ENCODE measurements around the gene DGKQ. TPM values are rescaled to one million over a fixed set of nuclear protein-coding genes. Genes with fewer than 3 reads are reported as not detected.

DGKQ gene
- total RNA-seq, 1 experiment from 2014 or later = 15.9 TPM

GRCh38 chr4:915595-915994 lies 57.8 kb downstream of the DGKQ start:
- Mint-ChIP-seq H3K27me3 (ENCODE audit: insufficient read depth, unreplicated experiment) (no peaks in the 10 kb centered on the region), H3K4me3 (ENCODE audit: unreplicated experiment) (no peak overlapping the region), H3K9me3 (ENCODE audit: unreplicated experiment) (no peaks in the 10 kb centered on the region), H3K4me1 (ENCODE audit: insufficient read depth, unreplicated experiment) (peaks cover 7% of the 10 kb centered on the region), H3K36me3 (ENCODE audit: insufficient read depth, unreplicated experiment) (peaks cover 4% of the 10 kb centered on the region), H3K27ac (ENCODE audit: low read depth, unreplicated experiment) (no peak overlapping the region)
- ChIA-PET CTCF (no interaction called here), POLR2A (no interaction called here)
- no TSS peak for BruUV-seq (replicated peaks)
- no peak for DNase-seq (ENCODE audit: unreplicated experiment)
- TF ChIP-seq CTCF (IDR thresholded peaks at IDR 0.05; ENCODE audit: unreplicated experiment) = no peak
- intact Hi-C loops (cut with micrococcal nuclease) = no loop called here

GRCh38 chr4:915041-915474 lies 58.3 kb downstream of the DGKQ start:
- CTCF ChIA-PET = interaction anchor here (0.7 kb wide), 1 partner anchor 76 kb away, joined by 3 read pairs; no protein-coding TSS in a partner anchor
- intact Hi-C loops (cut with micrococcal nuclease) = no loop called here
- Mint-ChIP-seq H3K4me3 (ENCODE audit: unreplicated experiment) (no peak overlapping the region), H3K9me3 (ENCODE audit: unreplicated experiment) (no peaks in the 10 kb centered on the region), H3K36me3 (ENCODE audit: insufficient read depth, unreplicated experiment) (peaks cover 9% of the 10 kb centered on the region), H3K27me3 (ENCODE audit: insufficient read depth, unreplicated experiment) (no peaks in the 10 kb centered on the region), H3K27ac (ENCODE audit: low read depth, unreplicated experiment) (no peak overlapping the region), H3K4me1 (ENCODE audit: insufficient read depth, unreplicated experiment) (peaks cover 6% of the 10 kb centered on the region)
- DNase-seq (ENCODE audit: unreplicated experiment) = no peak
- no peak for TF ChIP-seq CTCF (IDR thresholded peaks at IDR 0.05; ENCODE audit: unreplicated experiment)
- POLR2A ChIA-PET = no interaction called here
- BruUV-seq (replicated peaks) = no TSS peak

- intact Hi-C loops (cut with micrococcal nuclease) = no loop called here
- peaks cover 9% of the 10 kb centered on the region for H3K36me3 Mint-ChIP-seq (ENCODE audit: insufficient read depth, unreplicated experiment)
- no peak overlapping the region for H3K4me3 Mint-ChIP-seq (ENCODE audit: unreplicated experiment)
- no peaks in the 10 kb centered on the region for H3K27me3 Mint-ChIP-seq (ENCODE audit: insufficient read depth, unreplicated experiment)
- no peak for TF ChIP-seq CTCF (IDR thresholded peaks at IDR 0.05; ENCODE audit: unreplicated experiment)
- H3K27ac Mint-ChIP-seq (ENCODE audit: low read depth, unreplicated experiment) = no peak overlapping the region
- H3K9me3 Mint-ChIP-seq (ENCODE audit: unreplicated experiment) = no peaks in the 10 kb centered on the region
- ChIA-PET CTCF (interaction anchor here (0.7 kb wide), 1 partner anchor 77 kb away, joined by 3 read pairs; no protein-coding TSS in a partner anchor), POLR2A (no interaction called here)
- H3K4me1 Mint-ChIP-seq (ENCODE audit: insufficient read depth, unreplicated experiment) = peaks cover under 1% of the 10 kb centered on the region
- BruUV-seq (replicated peaks) = no TSS peak
- DNase-seq (ENCODE audit: unreplicated experiment) = no peak
These were observed 58.8 kb downstream of the DGKQ start for GRCh38 chr4:914531-914930.

DNA sequence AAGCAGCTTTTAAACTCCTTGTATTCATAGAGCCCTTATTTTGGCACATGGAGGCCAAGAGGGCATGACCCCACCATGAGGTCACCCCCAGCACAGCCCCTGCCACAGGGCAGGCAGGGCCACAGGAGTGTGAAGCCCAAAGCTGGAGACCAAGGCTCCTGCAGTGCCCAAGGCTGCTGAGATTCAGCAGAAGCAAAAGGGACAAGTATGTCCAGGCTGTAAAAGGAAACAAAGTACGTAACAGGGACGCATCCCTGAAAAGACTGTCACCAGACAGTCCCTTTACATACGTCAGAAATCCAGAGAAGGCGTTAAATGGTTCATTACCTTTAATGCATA lies 60.1 kb downstream of the DGKQ start:
- peaks cover 9% of the 10 kb centered on the region for H3K36me3 Mint-ChIP-seq (ENCODE audit: insufficient read depth, unreplicated experiment)
- POLR2A ChIA-PET = no interaction called here
- no peak overlapping the region for H3K27ac Mint-ChIP-seq (ENCODE audit: low read depth, unreplicated experiment)
- H3K9me3 Mint-ChIP-seq (ENCODE audit: unreplicated experiment) = no peaks in the 10 kb centered on the region
- TF ChIP-seq CTCF (IDR thresholded peaks at IDR 0.05; ENCODE audit: unreplicated experiment) = no peak
- DNase-seq (ENCODE audit: unreplicated experiment) = no peak
- no peak overlapping the region for H3K4me3 Mint-ChIP-seq (ENCODE audit: unreplicated experiment)
- H3K4me1 Mint-ChIP-seq (ENCODE audit: insufficient read depth, unreplicated experiment) = no peaks in the 10 kb centered on the region
- BruUV-seq (replicated peaks) = no TSS peak
- intact Hi-C loops (cut with micrococcal nuclease) = no loop called here
- no peaks in the 10 kb centered on the region for H3K27me3 Mint-ChIP-seq (ENCODE audit: insufficient read depth, unreplicated experiment)
- CTCF ChIA-PET = no interaction called here
